SJSA1 (cell line): ENCODE data around the gene PRR14. TPM values are rescaled to one million over a fixed set of nuclear protein-coding genes. Genes with fewer than 3 reads are reported as not detected.
A peak's percentile ranks its signal among the peaks of the same experiment; 100 is the strongest.
"Not testable (repeated sequence)": the region's sequence is repeated elsewhere in the genome, so short reads cannot be mapped to it uniquely, and the experiment has no call there.

Source experiments
- DNase-seq, 2 experiments: peaks; one replicate each; pipeline ENCODE4 v3.0.0-alpha.2; 2015 to 2020; ENCODE audit warnings: low spot score in 2 of 2, low read depth in 1 of 2
- H3K27ac ChIP-seq: fragments of 250-450 bp; sonication (Bioruptor Pico); 2 replicates; pipeline ENCODE4 v1.5.1; 2020; ENCODE audit warnings: mild to moderate bottlenecking, moderate library complexity
- H3K27me3 ChIP-seq: fragments of 250-450 bp; sonication (Bioruptor Pico); replicated peaks from 2 replicates; pipeline ENCODE4 v1.5.1; 2020; ENCODE audit warnings: mild to moderate bottlenecking, moderate library complexity
- H3K36me3 ChIP-seq: fragments of 250-450 bp; sonication (Bioruptor Pico); 2 replicates; pipeline ENCODE4 v1.5.1; 2020; ENCODE audit warnings: mild to moderate bottlenecking
- H3K4me1 ChIP-seq: fragments of 250-450 bp; sonication (Bioruptor Pico); replicated peaks from 2 replicates; pipeline ENCODE4 v1.6.1; 2021; ENCODE audit warnings: mild to moderate bottlenecking
- H3K4me3 ChIP-seq: fragments of 250-450 bp; sonication (Bioruptor Pico); 2 replicates; pipeline ENCODE4 v1.5.1; 2020; ENCODE audit warnings: mild to moderate bottlenecking
- H3K9me3 ChIP-seq: fragments of 250-450 bp; sonication (Bioruptor Pico); replicated peaks from 2 replicates; pipeline ENCODE4 v1.5.1; 2020; ENCODE audit warnings: mild to moderate bottlenecking
- total RNA-seq: library from RNA; depleted of rRNA; stranded (reverse); fragments of >200 nt; shearing (Covaris generic); gene quantifications from 2 replicates; pipeline ENCODE4 v1.2.3, GENCODE V29; 2014; rRNA removed

Gene PRR14
- total RNA-seq, 1 experiment from 2014 or later = 8.2 TPM

- DNase-seq = peak; percentile 99
- H3K27me3 ChIP-seq = no peaks in the 10 kb centered on the region
- peaks cover 13% of the 10 kb centered on the region for H3K4me1 ChIP-seq
- H3K27ac ChIP-seq = peak overlapping the region; percentile 99
- peaks cover 44% of the 10 kb centered on the region for H3K36me3 ChIP-seq
- H3K9me3 ChIP-seq = no peaks in the 10 kb centered on the region
- peak overlapping the region; percentile 80 for H3K4me3 ChIP-seq
Observed at GRCh38 chr16:30698139-30698815, 47.5 kb downstream of the PRR14 start.

GRCh38 chr16:30698816-30699614 lies 48.3 kb downstream of the PRR14 start, which contains the start of gene SRCAP:
Gene SRCAP (plus strand): TSS chr16:30699171. CDS start chr16:30700825, 1,654 bp downstream.
- peak; percentile 81 to 93 for DNase-seq
- Histone ChIP-seq H3K27ac (peak within 1 kb of the TSS; percentile 99), H3K4me1 (peaks cover 13% of the 10 kb centered on the region), H3K9me3 (no peaks in the 10 kb centered on the region), H3K27me3 (no peaks in the 10 kb centered on the region), H3K4me3 (peak within 1 kb of the TSS; percentile 80), H3K36me3 (peaks cover 52% of the 10 kb centered on the region)

- peaks cover 58% of the 10 kb centered on the region for H3K36me3 ChIP-seq
- peak overlapping the region; percentile 99; the same call in 1 of the 2 replicates for H3K27ac ChIP-seq
Observed at GRCh38 chr16:30699615-30700099, 48.9 kb downstream of the PRR14 start.

GRCh38 chr16:30700491-30700890 lies 49.7 kb downstream of the PRR14 start:
- Histone ChIP-seq H3K4me1 (peaks cover 13% of the 10 kb centered on the region), H3K4me3 (no peak overlapping the region), H3K36me3 (peaks cover 66% of the 10 kb centered on the region), H3K9me3 (no peaks in the 10 kb centered on the region), H3K27me3 (no peaks in the 10 kb centered on the region), H3K27ac (no peak overlapping the region)
- no peak for DNase-seq

More at GRCh38 chr16:30699615-30700099, 48.9 kb downstream of the PRR14 start:
- Histone ChIP-seq H3K9me3 (no peaks in the 10 kb centered on the region), H3K4me3 (peak overlapping the region; percentile 80), H3K27me3 (no peaks in the 10 kb centered on the region), H3K4me1 (peaks cover 13% of the 10 kb centered on the region)
- DNase-seq = no peak

- Histone ChIP-seq H3K27me3 (no peaks in the 10 kb centered on the region), H3K27ac (no peak overlapping the region), H3K9me3 (no peaks in the 10 kb centered on the region), H3K4me1 (peaks cover 13% of the 10 kb centered on the region), H3K4me3 (no peak overlapping the region), H3K36me3 (peaks cover 71% of the 10 kb centered on the region)
- DNase-seq = no peak
Observed at GRCh38 chr16:30700971-30701370, 50.2 kb downstream of the PRR14 start.

GRCh38 chr16:30703071-30703470 lies 52.3 kb downstream of the PRR14 start:
- H3K36me3 ChIP-seq = peaks cover 91% of the 10 kb centered on the region
- H3K27ac ChIP-seq, DNase-seq: not testable (repeated sequence)

GRCh38 chr16:30703971-30704370 lies 53.2 kb downstream of the PRR14 start:
- peaks cover 93% of the 10 kb centered on the region for H3K36me3 ChIP-seq
- H3K9me3 ChIP-seq = no peaks in the 10 kb centered on the region
- no peak for DNase-seq
- no peaks in the 10 kb centered on the region for H3K27me3 ChIP-seq
- no peak overlapping the region for H3K4me3 ChIP-seq
- peaks cover 8% of the 10 kb centered on the region for H3K4me1 ChIP-seq
- no peak overlapping the region for H3K27ac ChIP-seq

More at GRCh38 chr16:30703071-30703470, 52.3 kb downstream of the PRR14 start:
- H3K4me3 ChIP-seq, H3K4me1 ChIP-seq, H3K9me3 ChIP-seq, H3K27me3 ChIP-seq: not testable (repeated sequence)

Other genes starting within 250 kb of the PRR14 start
- gene ZNF771, start 243.4 kb upstream of the PRR14 start, total RNA-seq = 27.0 and 51.8 TPM in 2 replicates
- 10.5 and 31.6 TPM in 2 replicates for gene DCTPP1, start 220.9 kb upstream of the PRR14 start, total RNA-seq
- gene SEPHS2, start 205.1 kb upstream of the PRR14 start, total RNA-seq = 4.3 and 8.2 TPM in 2 replicates
- gene ITGAL, start 178.2 kb upstream of the PRR14 start, total RNA-seq = not detected in 2 replicates
- gene ZNF768, start 124.4 kb upstream of the PRR14 start, total RNA-seq = 35.6 and 41.1 TPM in 2 replicates
- 3.6 and 5.1 TPM in 2 replicates for gene ZNF747, start 116.1 kb upstream of the PRR14 start, total RNA-seq
- 5.8 and 8.1 TPM in 2 replicates for gene ZNF764, start 92.6 kb upstream of the PRR14 start, total RNA-seq
- gene ZNF688, start 79.2 kb upstream of the PRR14 start, total RNA-seq = 6.4 and 7.3 TPM in 2 replicates
- gene ZNF785, start 65.3 kb upstream of the PRR14 start, total RNA-seq = 4.6 and 6.8 TPM in 2 replicates
- gene ZNF689, start 40.6 kb upstream of the PRR14 start, total RNA-seq = 8.1 and 9.8 TPM in 2 replicates
- gene FBRS, start 7.5 kb downstream of the PRR14 start, total RNA-seq = 7.6 and 13.6 TPM in 2 replicates
- 9.4 and 14.3 TPM in 2 replicates for gene SRCAP, start 48.2 kb downstream of the PRR14 start, total RNA-seq
- 35.3 and 39.0 TPM in 2 replicates for gene PHKG2, start 97.5 kb downstream of the PRR14 start, total RNA-seq
- 1.1 and 9.5 TPM in 2 replicates for gene CFAP119, start 111.1 kb downstream of the PRR14 start, total RNA-seq
- gene RNF40, start 111.4 kb downstream of the PRR14 start, total RNA-seq = 70.7 and 103 TPM in 2 replicates
- gene ZNF629, start 136.2 kb downstream of the PRR14 start, total RNA-seq = 13.2 and 19.6 TPM in 2 replicates
- 52.8 and 58.5 TPM in 2 replicates for gene BCL7C, start 243.1 kb downstream of the PRR14 start, total RNA-seq
- 1.3 and 3.5 TPM in 2 replicates for gene CTF1, start 245.7 kb downstream of the PRR14 start, total RNA-seq